HepG2 (cell line): ENCODE measurements around the gene SUDS3. TPM values are rescaled to one million over a fixed set of nuclear protein-coding genes. Genes with fewer than 3 reads are reported as not detected.
A peak's percentile ranks its signal among the peaks of the same experiment; 100 is the strongest.

ENCODE experiments used
- BHLHE40 ChIP-seq: IDR thresholded peaks from 2 replicates; pipeline ENCODE4 v1.6.1; 2011; ENCODE audit warnings: low read length, improper control_type of control experiment
- KLF6 ChIP-seq: IDR thresholded peaks from 2 replicates; pipeline ENCODE4 v1.8.0; 2016; ENCODE audit warnings: missing biosample characterization, missing genetic modification reagents
- NFE2L2 ChIP-seq: fragments of 150-350 bp; IDR thresholded peaks from 2 replicates; pipeline ENCODE4 v1.6.1; 2014; ENCODE audit warnings: low read length
- NR2F1 ChIP-seq, 2 experiments: fragments of 450-650 bp in 1 of 2; formaldehyde crosslinking in 1 of 2; IDR thresholded peaks; 2 replicates each; pipeline versions ENCODE4 v1.5.0 to v1.6.1; 2016 to 2020; ENCODE audit warnings: mild to moderate bottlenecking in 1 of 2, missing compliant biosample characterization in 1 of 2, missing genetic modification reagents in 1 of 2, moderate library complexity in 1 of 2
- PAF1 ChIP-seq: IDR thresholded peaks from 2 replicates; pipeline ENCODE4 v1.6.1; 2016; ENCODE audit warnings: missing genetic modification reagents, missing compliant biosample characterization
- PHF21A ChIP-seq: sonication (generic); formaldehyde crosslinking; IDR thresholded peaks from 2 replicates; pipeline ENCODE4 v1.5.0; 2020; ENCODE audit warnings: mild to moderate bottlenecking, missing genetic modification reagents
- SMAD3 ChIP-seq: sonication (generic); formaldehyde crosslinking; IDR thresholded peaks from 2 replicates; pipeline ENCODE4 v1.4.0; 2020; ENCODE audit warnings: missing genetic modification reagents
- TBP ChIP-seq: sonication (generic); formaldehyde crosslinking; IDR thresholded peaks from 2 replicates; pipeline ENCODE4 v1.5.0; 2020; ENCODE audit warnings: missing genetic modification reagents
- THAP11 ChIP-seq: IDR thresholded peaks from 2 replicates; pipeline ENCODE4 v1.6.1; 2016; ENCODE audit warnings: missing biosample characterization, missing genetic modification reagents
- ZMYM4 ChIP-seq: sonication (generic); formaldehyde crosslinking; IDR thresholded peaks from 2 replicates; pipeline ENCODE4 v1.8.1; 2023; ENCODE audit warnings: mild to moderate bottlenecking, missing genetic modification reagents
- ZNF282 ChIP-seq: fragments of 450-650 bp; IDR thresholded peaks from 2 replicates; pipeline ENCODE4 v1.6.1; 2018; ENCODE audit not compliant: partially characterized antibody
- ZNF619 ChIP-seq: sonication (generic); formaldehyde crosslinking; IDR thresholded peaks from 2 replicates; pipeline ENCODE4 v1.4.0; 2020; ENCODE audit warnings: mild to moderate bottlenecking, missing genetic modification reagents
- ZNF644 ChIP-seq: IDR thresholded peaks from 2 replicates; pipeline ENCODE4 v1.6.1; 2016; ENCODE audit warnings: low read depth
- ZNF652 ChIP-seq: IDR thresholded peaks from 2 replicates; pipeline ENCODE4 v1.6.1; 2016; ENCODE audit warnings: low read depth, borderline replicate concordance
- ZNF7 ChIP-seq: IDR thresholded peaks from 2 replicates; pipeline ENCODE4 v1.6.1; 2016; ENCODE audit warnings: missing biosample characterization, missing genetic modification reagents
- ZNF713 ChIP-seq: sonication (generic); formaldehyde crosslinking; IDR thresholded peaks from 2 replicates; pipeline ENCODE4 v1.4.0; 2020; ENCODE audit warnings: mild to moderate bottlenecking, missing genetic modification reagents
- ZNF720 ChIP-seq: sonication (generic); formaldehyde crosslinking; IDR thresholded peaks from 2 replicates; pipeline ENCODE4 v1.4.0; 2020; ENCODE audit warnings: missing genetic modification reagents
- polyA plus RNA-seq, 8 experiments: library from polyadenylated mRNA; depleted of rRNA in 3 of 8; stranded (reverse) in 7 of 8; unstranded in 1 of 8; fragments of >200 nt; fragmentation: Illumina TruSeq in 4 of 8; extraction: Trizol in 4 of 8; gene quantifications; 2 replicates each; pipeline versions ENCODE4 v1.2.1 to v1.2.3, GENCODE V29; 2011 to 2016; ENCODE audit warnings: low read depth in 4 of 8, missing spikeins in 1 of 8, mixed read lengths in 1 of 8; ENCODE audit not compliant: insufficient read depth in 1 of 8
- total RNA-seq, 5 experiments: library from RNA; depleted of rRNA; stranded (reverse); fragments of >200 nt; fragmentation: Illumina TruSeq; extraction: Trizol; gene quantifications; 2 replicates each; pipeline ENCODE4 v1.2.3, GENCODE V29; 2016; ENCODE audit warnings: low read depth in 1 of 5
- TF ChIP-seq, protein P1 (sequence below): sonication (generic); formaldehyde crosslinking; IDR thresholded peaks from 2 replicates; pipeline ENCODE4 v1.5.0; 2020; ENCODE audit warnings: missing genetic modification reagents, mild to moderate bottlenecking, borderline replicate concordance
- TF ChIP-seq, protein P2 (sequence below): sonication (generic); formaldehyde crosslinking; IDR thresholded peaks from 2 replicates; pipeline ENCODE4 v1.4.0; 2020; ENCODE audit warnings: low read depth, mild to moderate bottlenecking, missing genetic modification reagents
- TF ChIP-seq, protein P3 (sequence below): sonication (generic); formaldehyde crosslinking; IDR thresholded peaks from 2 replicates; pipeline ENCODE4 v1.4.0; 2020; ENCODE audit warnings: missing genetic modification reagents, borderline replicate concordance
- TF ChIP-seq, protein P4 (sequence below): sonication (generic); formaldehyde crosslinking; IDR thresholded peaks from 2 replicates; pipeline ENCODE4 v1.4.0; 2020; ENCODE audit warnings: missing genetic modification reagents
- TF ChIP-seq, protein P5 (sequence below): sonication (generic); formaldehyde crosslinking; IDR thresholded peaks from 2 replicates; pipeline ENCODE4 v1.8.0; 2022; ENCODE audit warnings: missing genetic modification reagents, mild to moderate bottlenecking, borderline replicate concordance

Gene SUDS3
- total and polyA plus RNA-seq, 2 of the 13 experiments (the other 11 are each of a cell fraction or from before 2014, with no cell fraction given): 20.2 to 33.1 TPM

DNA sequence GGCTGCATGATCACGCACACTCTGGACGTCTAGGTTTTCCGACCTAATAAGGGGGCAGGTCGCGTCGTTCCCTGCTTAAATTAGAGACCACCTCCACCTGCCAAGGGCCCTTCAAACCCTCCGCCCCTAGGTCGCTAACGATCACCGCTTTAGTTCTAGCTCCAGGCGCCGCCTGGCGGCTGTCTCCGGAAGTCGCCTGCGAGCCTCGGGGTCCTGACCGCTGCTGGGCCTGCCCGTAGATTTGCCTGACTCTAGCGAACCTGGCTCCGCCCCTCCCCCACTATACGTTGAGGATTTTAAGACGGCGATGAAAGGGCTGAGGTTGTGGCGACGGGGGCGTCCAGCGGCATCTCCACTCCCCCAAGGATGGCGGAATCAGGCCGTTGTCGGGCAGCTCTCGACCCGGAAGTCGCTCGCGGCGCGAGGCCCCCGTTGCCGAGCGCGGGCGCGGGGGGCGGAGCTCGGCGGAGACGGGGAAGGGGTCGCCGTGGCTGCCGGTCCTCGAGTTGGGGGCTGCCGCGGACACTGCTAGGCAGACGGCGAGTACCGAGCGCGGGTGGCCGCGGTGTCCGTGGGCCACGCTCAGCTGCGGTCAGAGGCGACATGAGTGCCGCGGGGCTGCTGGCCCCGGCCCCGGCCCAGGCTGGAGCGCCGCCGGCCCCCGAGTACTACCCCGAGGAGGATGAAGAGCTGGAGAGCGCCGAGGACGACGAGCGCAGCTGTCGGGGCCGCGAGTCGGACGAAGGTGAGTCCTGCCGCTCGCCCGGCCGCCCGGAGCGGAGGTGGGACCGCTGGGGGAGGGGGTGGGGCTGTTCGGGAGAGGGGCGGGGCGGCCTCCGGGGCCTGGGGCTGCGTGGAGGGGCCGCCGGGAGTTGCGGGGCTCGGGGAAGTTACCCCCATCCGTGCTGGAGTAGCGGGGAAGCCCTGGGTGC, at the start of gene SUDS3 (continued):
- TF ChIP-seq ZNF282: no peak
- peak; percentile 82; the same call in 1 of the 2 replicates for TF ChIP-seq ZNF619 (CRISPR knock-in tag)
- TF ChIP-seq KLF6 (CRISPR knock-in tag): peak; percentile 33; the same call in 1 of the 2 replicates
- no peak for TF ChIP-seq ZNF720 (CRISPR knock-in tag)
- peak; percentile 86 for TF ChIP-seq ZMYM4 (CRISPR knock-in tag)
- TF ChIP-seq, protein P1, sequence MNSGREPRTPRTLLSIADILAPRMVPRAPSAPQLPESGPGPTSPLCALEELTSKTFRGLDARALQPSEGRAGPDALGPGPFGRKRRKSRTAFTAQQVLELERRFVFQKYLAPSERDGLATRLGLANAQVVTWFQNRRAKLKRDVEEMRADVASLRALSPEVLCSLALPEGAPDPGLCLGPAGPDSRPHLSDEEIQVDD (CRISPR knock-in tag): no peak
- TF ChIP-seq NR2F1 (CRISPR knock-in tag; IDR thresholded peaks at IDR 0.05): peak in 1 of 2 experiments; percentile 25; a peak in 1 of 4 replicates
- TF ChIP-seq PAF1: no peak
- TF ChIP-seq, protein P2, sequence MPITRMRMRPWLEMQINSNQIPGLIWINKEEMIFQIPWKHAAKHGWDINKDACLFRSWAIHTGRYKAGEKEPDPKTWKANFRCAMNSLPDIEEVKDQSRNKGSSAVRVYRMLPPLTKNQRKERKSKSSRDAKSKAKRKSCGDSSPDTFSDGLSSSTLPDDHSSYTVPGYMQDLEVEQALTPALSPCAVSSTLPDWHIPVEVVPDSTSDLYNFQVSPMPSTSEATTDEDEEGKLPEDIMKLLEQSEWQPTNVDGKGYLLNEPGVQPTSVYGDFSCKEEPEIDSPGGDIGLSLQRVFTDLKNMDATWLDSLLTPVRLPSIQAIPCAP: no peak
- no peak for TF ChIP-seq BHLHE40
- no peak for TF ChIP-seq ZNF652 (CRISPR knock-in tag)
- no peak for TF ChIP-seq ZNF713 (CRISPR knock-in tag)
- peak; percentile 88 for TF ChIP-seq THAP11 (CRISPR knock-in tag)
- TF ChIP-seq TBP (CRISPR knock-in tag): no peak
- no peak for TF ChIP-seq ZNF7 (CRISPR knock-in tag)
- no peak; the same call in 1 of the 2 replicates for TF ChIP-seq SMAD3 (CRISPR knock-in tag)
- TF ChIP-seq, protein P3, sequence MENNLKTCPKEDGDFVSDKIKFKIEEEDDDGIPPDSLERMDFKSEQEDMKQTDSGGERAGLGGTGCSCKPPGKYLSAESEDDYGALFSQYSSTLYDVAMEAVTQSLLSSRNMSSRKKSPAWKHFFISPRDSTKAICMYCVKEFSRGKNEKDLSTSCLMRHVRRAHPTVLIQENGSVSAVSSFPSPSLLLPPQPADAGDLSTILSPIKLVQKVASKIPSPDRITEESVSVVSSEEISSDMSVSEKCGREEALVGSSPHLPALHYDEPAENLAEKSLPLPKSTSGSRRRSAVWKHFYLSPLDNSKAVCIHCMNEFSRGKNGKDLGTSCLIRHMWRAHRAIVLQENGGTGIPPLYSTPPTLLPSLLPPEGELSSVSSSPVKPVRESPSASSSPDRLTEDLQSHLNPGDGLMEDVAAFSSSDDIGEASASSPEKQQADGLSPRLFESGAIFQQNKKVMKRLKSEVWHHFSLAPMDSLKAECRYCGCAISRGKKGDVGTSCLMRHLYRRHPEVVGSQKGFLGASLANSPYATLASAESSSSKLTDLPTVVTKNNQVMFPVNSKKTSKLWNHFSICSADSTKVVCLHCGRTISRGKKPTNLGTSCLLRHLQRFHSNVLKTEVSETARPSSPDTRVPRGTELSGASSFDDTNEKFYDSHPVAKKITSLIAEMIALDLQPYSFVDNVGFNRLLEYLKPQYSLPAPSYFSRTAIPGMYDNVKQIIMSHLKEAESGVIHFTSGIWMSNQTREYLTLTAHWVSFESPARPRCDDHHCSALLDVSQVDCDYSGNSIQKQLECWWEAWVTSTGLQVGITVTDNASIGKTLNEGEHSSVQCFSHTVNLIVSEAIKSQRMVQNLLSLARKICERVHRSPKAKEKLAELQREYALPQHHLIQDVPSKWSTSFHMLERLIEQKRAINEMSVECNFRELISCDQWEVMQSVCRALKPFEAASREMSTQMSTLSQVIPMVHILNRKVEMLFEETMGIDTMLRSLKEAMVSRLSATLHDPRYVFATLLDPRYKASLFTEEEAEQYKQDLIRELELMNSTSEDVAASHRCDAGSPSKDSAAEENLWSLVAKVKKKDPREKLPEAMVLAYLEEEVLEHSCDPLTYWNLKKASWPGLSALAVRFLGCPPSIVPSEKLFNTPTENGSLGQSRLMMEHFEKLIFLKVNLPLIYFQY (CRISPR knock-in tag): no peak
- TF ChIP-seq, protein P4, sequence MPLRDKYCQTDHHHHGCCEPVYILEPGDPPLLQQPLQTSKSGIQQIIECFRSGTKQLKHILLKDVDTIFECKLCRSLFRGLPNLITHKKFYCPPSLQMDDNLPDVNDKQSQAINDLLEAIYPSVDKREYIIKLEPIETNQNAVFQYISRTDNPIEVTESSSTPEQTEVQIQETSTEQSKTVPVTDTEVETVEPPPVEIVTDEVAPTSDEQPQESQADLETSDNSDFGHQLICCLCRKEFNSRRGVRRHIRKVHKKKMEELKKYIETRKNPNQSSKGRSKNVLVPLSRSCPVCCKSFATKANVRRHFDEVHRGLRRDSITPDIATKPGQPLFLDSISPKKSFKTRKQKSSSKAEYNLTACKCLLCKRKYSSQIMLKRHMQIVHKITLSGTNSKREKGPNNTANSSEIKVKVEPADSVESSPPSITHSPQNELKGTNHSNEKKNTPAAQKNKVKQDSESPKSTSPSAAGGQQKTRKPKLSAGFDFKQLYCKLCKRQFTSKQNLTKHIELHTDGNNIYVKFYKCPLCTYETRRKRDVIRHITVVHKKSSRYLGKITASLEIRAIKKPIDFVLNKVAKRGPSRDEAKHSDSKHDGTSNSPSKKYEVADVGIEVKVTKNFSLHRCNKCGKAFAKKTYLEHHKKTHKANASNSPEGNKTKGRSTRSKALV (CRISPR knock-in tag): no peak
- peak; percentile 41; the same call in 1 of the 2 replicates for TF ChIP-seq PHF21A
- no peak for TF ChIP-seq ZNF644 (CRISPR knock-in tag)
- TF ChIP-seq, protein P5, sequence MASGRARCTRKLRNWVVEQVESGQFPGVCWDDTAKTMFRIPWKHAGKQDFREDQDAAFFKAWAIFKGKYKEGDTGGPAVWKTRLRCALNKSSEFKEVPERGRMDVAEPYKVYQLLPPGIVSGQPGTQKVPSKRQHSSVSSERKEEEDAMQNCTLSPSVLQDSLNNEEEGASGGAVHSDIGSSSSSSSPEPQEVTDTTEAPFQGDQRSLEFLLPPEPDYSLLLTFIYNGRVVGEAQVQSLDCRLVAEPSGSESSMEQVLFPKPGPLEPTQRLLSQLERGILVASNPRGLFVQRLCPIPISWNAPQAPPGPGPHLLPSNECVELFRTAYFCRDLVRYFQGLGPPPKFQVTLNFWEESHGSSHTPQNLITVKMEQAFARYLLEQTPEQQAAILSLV: peak; percentile 71; the same call in 1 of the 2 replicates
- TF ChIP-seq NFE2L2: no peak
